Stimulated activated naive CD4-positive, alpha-beta T cell treated with Interleukin-2 at 50 U/mL for 16 hours (primary cell): Measurements from ENCODE around the gene FREY1.
"Not testable (repeated sequence)": the region's sequence is repeated elsewhere in the genome, so short reads cannot be mapped to it uniquely, and the experiment has no call there.

Experiments
- DNase-seq: peaks from one replicate; lab custom pipeline; 2025; lab: John Stamatoyannopoulos, UW

Gene FREY1

GRCh38 chr11:45913942-45914635, 7.0 kb upstream of the FREY1 start:
- no peak for DNase-seq

DNA sequence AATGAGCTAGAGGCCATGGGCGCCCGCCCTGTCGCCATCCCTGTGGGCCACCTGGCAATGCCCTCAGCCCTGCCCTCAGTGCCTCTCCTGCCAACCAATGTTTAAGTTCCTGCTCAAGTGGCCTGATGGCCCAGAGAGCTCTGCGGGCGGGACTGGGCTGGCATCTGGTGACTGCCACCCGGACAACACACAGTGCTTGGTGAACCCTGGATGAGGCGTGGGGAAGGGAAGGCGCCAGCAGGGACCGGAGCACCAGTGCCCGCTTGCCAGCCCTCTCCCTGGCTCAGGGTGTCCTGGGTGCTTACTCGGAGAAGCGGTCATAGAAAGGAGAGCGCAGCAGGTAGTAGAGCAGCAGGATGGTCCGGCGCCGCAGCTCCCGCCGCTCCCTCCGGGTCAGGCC, 6.4 kb upstream of the FREY1 start:
- DNase-seq = no peak

DNA sequence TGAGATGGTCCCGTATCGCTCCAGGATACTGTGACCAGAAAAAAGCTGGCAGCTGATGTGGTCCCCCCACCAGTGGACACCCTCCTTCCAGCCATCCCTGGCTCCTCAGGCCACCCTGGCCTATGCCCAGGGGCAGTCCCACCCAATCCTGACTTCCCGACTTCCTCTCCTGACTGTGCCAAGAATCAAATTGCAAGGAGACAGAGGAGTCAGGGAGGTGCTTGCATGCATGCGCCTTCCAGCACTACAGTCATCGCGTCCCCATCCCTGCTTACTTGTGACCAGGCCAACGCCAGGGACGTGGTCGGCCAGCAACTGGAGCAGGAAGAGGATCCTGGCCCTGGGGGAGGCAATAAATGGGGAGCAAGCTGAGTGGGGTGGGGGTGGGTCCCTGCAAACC, 3.6 kb upstream of the FREY1 start:
- no peak for DNase-seq

- DNase-seq = no peak
These were observed 2.8 kb upstream of the FREY1 start for GRCh38 chr11:45909594-45910475.

DNA sequence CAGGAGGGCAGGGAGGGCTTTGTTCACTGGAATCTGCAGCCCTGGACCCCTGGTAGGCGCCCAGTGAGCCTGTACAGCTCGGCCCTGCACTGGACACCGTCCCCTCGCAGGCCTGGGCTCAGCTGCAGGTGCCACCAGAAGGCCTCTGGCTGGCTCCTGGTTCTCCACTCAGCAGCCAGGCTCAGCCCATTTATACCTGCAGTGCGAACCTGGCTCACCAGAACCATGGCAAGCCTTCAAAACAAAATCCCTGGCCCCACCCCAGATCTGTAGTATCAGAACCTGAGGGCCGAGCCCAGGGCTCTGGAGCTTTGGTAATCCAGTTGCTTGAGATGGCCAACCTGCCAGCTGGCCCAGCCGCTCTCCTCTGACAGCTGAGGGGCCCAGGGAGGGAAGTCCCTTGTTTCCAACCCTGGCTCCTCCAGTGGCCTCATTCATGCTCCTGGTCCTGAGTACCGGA, 870 bp upstream of the FREY1 start:
- DNase-seq = no peak

DNA sequence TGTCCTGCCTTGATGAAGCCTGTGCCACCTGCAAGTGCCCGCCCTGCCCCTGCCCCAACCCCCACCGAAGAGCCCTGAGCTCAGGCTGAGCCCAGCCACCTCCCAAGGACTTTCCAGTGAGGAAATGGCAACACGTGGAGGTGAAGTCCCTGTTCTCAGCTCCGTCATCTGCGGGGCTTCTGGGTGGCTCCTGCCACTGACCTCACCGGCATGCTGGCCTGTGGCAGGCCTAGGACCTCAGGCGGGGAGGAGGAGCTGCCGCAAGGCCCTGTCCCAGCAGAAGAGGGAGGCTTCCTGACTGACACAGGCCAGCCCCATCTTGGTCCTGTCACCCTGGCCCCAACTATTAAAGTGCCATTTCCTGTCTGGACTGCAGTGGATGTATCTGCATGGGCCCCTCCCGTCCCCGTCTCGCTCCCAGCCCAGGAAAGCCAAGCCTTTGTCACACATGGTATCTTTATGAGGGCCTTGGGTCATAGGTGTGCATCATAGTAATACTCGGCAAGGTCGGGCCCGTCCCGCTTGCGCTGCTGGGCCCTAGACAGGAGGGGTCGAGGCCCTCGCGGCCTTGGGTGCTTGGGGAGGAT, 882 bp downstream of the FREY1 start:
- no peak for DNase-seq

- DNase-seq = not testable (repeated sequence)
These were observed 1.5 kb downstream of the FREY1 start for GRCh38 chr11:45905576-45905975.

- DNase-seq = no peak
These were observed 2.0 kb downstream of the FREY1 start for GRCh38 chr11:45905095-45905494.

- DNase-seq = no peak
These were observed 2.7 kb downstream of the FREY1 start for GRCh38 chr11:45904309-45904915.

GRCh38 chr11:45902452-45903380, 4.4 kb downstream of the FREY1 start:
- no peak for DNase-seq

GRCh38 chr11:45901626-45902025, 5.4 kb downstream of the FREY1 start:
- DNase-seq = no peak

DNA sequence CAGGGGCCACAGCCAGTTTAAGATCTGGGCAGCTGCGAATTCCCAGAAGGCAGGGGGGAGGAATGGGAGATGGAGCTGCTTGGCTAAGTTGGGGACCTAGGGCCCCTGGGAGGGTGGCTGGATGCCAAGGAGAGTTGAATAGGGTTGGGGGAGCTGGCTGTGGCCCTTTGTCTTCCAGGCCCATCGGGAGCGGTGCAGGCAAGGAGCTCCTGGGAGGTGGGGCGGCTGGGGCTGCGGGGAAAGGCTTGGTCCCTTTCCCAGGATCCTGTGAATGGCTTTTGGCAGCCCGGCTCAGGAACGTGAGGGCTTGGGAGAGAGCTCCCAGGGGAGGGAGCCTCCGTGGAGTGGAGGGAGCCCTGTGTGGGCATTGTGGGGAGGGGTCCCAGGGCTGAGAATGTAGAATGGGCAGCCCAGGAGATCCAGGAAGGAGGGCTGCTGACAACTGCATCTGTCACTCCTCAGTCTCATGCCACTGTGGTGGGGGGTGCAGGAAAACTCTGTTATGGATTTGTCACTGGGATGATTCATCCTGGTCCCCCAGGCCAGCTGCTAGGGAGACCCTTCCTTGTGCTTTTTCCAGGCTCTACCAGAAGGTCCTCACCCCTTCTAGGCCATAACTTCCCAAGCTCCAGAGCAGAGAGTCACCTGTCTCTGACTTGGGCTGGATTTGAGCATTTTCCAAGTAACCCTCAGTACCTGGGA, 6.0 kb downstream of the FREY1 start:
- no peak for DNase-seq

DNA sequence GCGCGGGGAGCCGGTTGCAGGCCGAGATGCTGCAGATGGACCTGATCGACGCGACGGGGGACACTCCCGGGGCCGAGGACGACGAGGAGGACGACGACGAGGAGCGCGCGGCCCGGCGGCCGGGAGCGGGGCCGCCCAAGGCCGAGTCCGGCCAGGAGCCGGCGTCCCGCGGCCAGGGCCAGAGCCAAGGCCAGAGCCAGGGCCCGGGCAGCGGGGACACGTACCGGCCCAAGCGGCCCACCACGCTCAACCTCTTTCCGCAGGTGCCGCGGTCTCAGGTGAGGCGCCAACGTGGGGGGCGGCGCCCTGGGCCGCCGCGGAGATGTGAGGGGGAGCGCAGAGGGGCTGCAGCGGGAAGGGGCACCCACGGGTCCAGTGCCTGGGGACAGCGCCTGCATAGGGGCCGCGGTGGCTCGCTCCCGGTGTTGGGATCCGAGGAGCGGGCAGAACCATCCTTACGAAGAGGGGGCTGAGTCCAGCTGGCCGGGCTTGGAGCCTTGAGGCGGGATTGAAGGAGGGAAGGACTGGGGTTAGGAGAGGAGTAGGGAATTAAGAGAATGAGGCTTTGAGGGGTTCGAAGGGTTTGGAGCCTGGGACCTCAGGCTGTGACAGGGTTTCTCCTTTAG, 6.8 kb downstream of the FREY1 start:
- not testable (repeated sequence) for DNase-seq

DNA sequence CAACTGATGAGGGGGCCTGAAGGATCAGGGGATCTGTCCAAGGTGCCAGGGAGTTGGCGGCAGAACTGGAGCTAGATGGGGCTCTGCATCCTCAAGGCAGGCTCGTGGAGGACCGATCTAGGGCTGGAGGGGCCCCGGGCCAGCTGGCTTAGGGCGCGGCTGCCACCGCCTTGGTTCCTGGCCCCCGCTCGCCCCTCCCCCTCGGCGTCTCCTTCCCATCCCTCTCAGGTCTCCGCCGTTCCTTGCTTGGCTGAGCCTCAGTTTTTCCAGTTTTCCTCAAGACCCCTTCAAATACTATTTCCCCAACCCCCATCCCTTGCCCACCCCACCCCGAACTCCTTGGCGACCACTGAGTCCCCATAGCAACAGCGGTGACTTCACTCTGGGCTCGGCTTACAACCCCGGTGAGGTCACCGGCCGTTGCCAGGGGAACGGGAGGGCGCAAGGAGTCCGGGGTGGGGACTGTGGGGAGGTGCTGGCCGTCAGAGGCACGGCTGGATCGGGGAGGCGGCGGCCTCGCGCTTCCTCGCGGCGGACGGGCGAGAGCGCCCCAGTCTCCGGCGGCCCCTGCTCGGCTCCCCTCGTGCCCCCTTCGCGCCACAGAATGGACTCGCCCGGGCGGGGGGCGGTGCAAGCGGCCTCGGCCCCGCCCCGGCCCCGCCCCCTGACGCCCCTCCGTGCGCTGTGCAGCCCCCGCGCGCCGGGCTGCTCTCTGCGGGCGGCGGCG, 7.5 kb downstream of the FREY1 start:
- peak; percentile 62 for DNase-seq

DNA sequence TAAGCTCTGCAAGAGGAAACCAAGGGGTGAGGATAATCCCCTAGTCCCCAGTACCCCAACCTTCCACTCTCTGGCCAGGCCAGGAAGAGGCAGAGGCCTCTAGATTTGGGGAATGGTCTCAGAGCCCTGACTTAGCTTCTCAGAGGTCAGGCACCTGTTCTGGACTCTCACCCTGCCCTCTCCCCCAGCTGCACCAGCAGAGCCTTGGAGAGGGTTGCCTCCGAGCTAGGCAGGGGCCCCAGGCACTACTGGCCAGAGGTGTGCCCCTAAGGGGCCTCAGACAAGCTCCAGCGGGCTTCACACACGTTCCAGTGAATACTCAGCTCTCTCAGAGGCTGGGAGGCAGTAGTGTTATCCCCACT, 8.0 kb downstream of the FREY1 start:
- no peak for DNase-seq

GRCh38 chr11:45897556-45897955, 9.5 kb downstream of the FREY1 start:
- DNase-seq = no peak

DNA sequence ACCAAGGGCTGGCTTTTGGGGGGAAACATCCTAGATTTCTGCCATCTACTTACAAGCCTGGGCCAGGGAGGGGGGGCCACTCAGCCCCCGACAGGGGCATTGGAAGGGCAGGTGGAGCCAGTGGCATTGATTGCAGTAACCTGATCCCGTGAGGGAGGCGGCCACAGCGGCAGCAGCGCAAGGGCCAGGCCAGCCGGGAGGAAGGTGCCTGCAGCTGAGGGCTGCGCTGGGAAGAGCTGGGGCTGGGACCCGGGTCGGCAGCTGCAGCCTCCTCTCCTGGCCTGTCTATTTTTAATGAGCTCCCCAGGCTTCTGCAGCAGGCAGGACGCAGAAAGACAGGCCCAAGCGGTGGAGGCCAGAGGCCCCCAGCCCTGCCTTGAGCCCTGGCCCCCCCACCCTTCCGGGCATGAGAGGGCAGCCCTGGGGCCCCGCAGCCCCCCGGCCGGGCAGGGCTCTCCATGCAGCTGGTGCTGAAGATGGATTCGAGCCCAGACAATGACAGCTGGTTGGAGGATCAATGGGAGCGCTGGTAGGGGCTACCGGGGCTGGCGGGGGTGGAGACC, 10.6 kb downstream of the FREY1 start:
- no peak for DNase-seq

DNA sequence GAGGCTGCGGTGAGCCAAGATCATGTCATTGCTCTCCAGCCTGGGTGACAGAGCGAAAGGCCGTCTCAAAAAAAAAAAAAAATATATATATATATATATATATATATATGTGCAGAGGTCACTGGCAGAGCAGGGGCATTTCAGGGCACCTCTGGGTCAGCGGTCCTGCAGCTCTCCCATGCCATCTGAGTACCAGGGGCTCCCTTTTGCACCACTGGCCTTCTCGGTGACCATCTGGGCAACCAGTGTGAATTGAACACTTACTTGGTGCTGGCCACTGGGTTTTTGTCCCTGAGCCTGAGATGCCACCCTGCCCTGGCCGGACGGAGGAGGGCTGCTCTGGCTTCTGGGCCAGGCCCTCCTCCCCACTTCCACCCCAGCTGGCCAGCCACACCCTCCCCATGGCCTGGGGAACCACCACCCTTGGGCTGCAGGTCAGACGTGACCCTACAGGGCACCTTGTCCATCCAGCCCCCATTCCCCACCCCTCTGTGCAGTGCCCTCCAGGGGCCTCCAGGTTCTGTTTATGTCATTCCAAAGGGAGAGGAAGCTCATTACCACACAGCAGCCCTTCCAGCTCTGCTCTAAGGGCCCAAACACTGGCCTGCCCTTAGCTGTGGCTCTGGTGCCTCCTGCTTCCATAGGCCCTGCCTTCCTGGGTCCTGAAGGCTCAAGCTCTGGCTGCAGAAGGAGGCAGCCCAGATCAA, 11.4 kb downstream of the FREY1 start:
- DNase-seq = no peak
